HG03354 (cell line): ENCODE data around the gene SSBP2.
"Not testable (repeated sequence)": the region's sequence is repeated elsewhere in the genome, so short reads cannot be mapped to it uniquely, and the experiment has no call there.

ENCODE experiments used
- ATAC-seq: cut with Tn5 transposase; IDR thresholded peaks from one replicate; pipeline ENCODE4 v1.9.1; 2021; ENCODE audit warnings: mild to moderate bottlenecking; ENCODE audit not compliant: unreplicated experiment, poor library complexity, severe bottlenecking

The SSBP2 gene

GRCh38 chr5:81694726-81695125 is 56.2 kb downstream of the SSBP2 start:
- no peak for ATAC-seq

- no peak for ATAC-seq
These were observed 62.7 kb downstream of the SSBP2 start for GRCh38 chr5:81688215-81688614.

- ATAC-seq = no peak
These were observed 63.6 kb downstream of the SSBP2 start for GRCh38 chr5:81687292-81687691.

- no peak for ATAC-seq
These were observed 65.4 kb downstream of the SSBP2 start for GRCh38 chr5:81685471-81685870.

- ATAC-seq = no peak
These were observed 71.0 kb downstream of the SSBP2 start for GRCh38 chr5:81679885-81680284.

DNA sequence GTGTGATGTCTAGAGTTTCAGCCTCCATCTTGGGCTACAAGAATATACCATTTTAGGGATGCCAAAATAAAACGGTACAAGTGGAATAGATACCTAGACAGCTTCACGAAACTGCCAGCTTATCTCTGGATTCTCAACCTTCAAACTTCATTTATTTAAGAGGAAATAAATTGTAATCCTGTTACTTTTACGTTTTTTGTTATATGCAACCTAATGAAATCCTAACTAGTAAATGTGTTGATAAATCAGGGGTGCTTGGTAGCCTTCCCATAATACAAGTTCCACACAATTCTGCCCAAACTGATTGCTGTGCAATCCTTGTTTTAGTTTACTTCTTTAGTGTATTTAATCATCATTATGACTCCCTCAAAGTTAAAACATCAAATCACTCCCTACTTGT is 75.5 kb downstream of the SSBP2 start:
- ATAC-seq = no peak

DNA sequence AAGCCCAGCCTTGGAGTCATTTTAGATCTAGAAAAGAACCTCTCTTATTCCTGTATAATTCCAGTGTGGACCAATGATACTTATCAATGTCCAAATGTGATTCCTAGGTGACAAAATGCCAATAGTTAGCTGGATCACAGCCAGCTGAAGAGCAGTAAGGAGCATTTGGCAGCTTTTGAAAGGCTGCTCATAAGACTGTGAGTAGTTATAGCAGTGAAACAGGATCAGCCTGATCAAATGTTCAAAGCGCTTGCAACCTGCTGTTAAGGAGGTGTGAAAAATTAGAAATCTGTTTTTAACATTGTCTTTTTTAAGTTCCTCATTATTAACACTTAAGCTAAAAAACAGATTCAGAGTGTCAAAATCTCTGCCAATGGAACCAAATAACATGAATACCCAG is 85.1 kb downstream of the SSBP2 start:
- no peak for ATAC-seq

GRCh38 chr5:81660624-81661023 is 90.3 kb downstream of the SSBP2 start:
- ATAC-seq = not testable (repeated sequence)

DNA sequence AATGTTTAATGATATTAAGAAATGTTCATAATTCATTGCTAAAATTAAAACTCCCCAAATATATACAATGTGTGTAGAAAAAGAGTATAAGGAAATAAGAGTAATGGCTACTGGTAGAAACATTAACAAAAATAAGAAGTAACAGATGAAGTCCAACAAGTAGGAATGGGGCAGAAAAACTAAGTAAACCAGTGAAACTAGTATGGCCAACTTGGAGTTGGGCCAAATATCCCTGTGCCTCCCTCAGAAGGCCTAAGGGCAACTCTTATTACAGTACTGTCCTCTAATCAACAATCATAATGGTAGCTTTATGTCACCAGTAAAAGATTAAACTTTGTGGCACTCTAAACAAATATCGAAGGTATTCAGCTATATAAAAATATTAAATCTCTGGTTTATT is 93.5 kb downstream of the SSBP2 start:
- no peak for ATAC-seq

DNA sequence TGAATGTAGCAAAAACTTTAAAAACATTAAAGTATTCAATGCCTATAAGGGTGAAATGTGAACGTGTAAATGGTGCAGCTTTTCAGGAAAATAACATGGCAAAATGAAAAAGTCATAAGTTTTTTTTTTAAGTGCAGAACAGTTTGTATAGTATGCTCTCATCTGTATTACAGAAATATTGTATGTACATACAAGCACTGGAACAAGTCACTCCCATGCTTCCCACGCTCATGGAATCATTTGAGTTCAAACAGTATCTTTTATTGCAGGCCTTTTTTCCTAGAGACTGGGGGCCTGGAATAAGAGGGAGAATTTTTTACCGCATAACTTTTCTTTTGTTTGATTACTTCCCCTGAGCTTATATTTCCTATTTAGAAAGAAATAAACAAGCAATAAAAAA is 94.1 kb downstream of the SSBP2 start:
- no peak for ATAC-seq

DNA sequence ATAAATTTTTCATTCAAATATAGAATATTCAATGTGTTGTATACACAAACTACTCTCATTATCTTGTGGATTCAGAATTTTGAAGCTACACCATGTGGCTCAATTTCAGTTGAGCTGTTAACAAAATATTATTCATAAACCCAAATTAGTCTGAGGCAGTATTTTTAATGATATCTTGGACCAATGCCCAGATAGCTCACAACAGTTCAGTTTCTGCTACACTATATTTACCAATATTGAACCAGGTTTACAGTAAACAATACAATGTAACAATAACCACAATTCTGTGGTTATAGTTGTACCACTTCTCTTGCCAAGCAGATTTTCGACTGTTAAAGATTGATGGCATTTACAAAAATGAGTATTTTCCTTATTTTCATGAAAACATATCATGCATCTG is 99.9 kb downstream of the SSBP2 start:
- no peak for ATAC-seq

DNA sequence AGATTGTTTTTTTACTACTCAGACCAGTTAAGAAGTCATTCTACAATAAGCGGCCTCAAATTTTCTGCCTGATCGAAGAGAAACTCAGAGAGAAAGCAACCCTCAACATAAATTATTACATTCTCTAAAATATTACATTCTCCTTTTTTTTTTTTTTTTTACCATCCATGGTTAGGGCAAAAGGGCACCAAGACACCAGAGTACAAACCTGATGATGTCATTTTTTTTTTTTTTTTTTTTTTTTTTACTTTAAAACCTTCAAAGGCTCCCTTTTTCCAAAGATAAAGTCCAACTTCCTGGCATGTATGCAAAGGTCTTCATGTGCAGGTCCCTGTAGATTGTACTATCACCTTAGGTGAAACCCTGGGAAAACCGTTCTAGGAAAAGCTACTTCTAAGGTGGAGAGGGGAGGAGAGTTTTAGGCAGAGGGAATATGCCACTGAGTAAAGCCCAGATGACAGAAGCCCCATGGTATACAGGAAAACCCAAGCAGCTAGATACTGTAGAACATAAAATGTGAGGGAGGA is 104.4 kb downstream of the SSBP2 start:
- no peak for ATAC-seq

DNA sequence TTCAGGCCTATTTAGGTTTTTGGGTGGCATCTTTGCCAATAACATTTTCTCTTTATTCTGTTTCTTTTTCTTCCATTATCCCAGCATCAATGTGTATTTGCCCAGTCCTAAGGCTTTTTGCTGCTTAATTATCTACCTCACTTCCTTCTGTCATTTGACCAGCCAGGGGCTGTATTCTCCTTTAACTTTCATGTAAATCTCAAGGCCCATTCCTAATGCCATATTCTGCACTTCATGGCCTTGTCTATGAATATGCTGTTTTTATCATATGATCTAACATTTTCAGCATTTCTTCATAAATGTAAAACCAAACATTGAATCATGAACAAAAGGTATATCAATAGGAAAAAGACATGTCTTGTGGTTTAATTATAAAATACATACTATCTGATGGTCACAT is 108.7 kb downstream of the SSBP2 start:
- ATAC-seq = no peak

DNA sequence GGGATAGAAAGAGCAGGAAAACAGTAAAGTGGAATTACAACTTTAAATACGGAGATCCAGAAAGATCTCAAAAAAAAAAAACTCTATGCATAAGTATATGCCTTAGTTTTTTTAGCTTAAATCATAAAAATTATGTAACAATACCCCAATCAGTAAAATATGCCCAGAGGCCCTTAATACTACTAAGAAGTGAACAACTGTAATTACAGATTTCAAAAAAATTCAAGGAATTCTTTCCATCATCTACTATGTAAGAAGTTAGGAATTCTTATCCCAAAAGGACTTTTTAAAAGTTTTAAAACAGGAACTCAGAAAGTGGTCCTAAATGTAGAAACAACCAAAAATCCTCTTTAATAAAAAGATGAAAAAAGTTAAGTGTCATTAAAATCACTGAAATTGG is 111.3 kb downstream of the SSBP2 start:
- no peak for ATAC-seq

- no peak for ATAC-seq
These were observed 112.4 kb downstream of the SSBP2 start for GRCh38 chr5:81638471-81638870.

GRCh38 chr5:81633891-81634290 is 117.0 kb downstream of the SSBP2 start:
- ATAC-seq = no peak

- no peak for ATAC-seq
These were observed 117.4 kb downstream of the SSBP2 start for GRCh38 chr5:81633471-81633870.

GRCh38 chr5:81632679-81633078 is 118.2 kb downstream of the SSBP2 start:
- no peak for ATAC-seq

- peak; percentile 20 for ATAC-seq
These were observed 119.3 kb downstream of the SSBP2 start for GRCh38 chr5:81631621-81632020.

- peak; percentile 85 for ATAC-seq
These were observed 119.8 kb downstream of the SSBP2 start for GRCh38 chr5:81631124-81631523.

- no peak for ATAC-seq
These were observed 120.2 kb downstream of the SSBP2 start for GRCh38 chr5:81630684-81631083.

- ATAC-seq = no peak
These were observed 120.9 kb downstream of the SSBP2 start for GRCh38 chr5:81629986-81630385.
